22Rv1 (cell line): ENCODE results near the gene SYT8.

Experiments
- CTCF ChIP-seq: fragments of 450-650 bp; IDR thresholded peaks from 2 replicates; pipeline ENCODE4 v1.5.1; 2017; ENCODE audit warnings: mild to moderate bottlenecking
- ZFX ChIP-seq: fragments of 450-650 bp; IDR thresholded peaks from 2 replicates; pipeline ENCODE4 v1.6.1; 2017; ENCODE audit warnings: antibody characterized with exemption, borderline replicate concordance

GRCh38 chr11:1884303-1884700 is 49.5 kb downstream of the SYT8 start:
- TF ChIP-seq ZFX (no peak), CTCF (no peak)
